Endodermal cell (in vitro differentiated cells): Measurements from ENCODE around the gene SUSD1. TPM values are rescaled to one million over a fixed set of nuclear protein-coding genes. Genes with fewer than 3 reads are reported as not detected.

Experiments
- DNase-seq: peaks from one replicate; pipeline ENCODE4 v3.0.0-alpha.2; 2017
- H3K27ac ChIP-seq: 2 replicates; pipeline ENCODE4 v1.5.1; 2013; ENCODE audit warnings: mild to moderate bottlenecking, low read depth, low read length, moderate library complexity
- H3K27me3 ChIP-seq: 2 replicates; pipeline ENCODE4 v1.6.1; 2013; ENCODE audit warnings: mild to moderate bottlenecking, low read length, moderate library complexity; ENCODE audit not compliant: insufficient read depth, control insufficient read depth, poor library complexity, severe bottlenecking
- H3K36me3 ChIP-seq: 2 replicates; pipeline ENCODE4 v1.7.0; 2013; ENCODE audit warnings: mild to moderate bottlenecking, low read length, moderate library complexity; ENCODE audit not compliant: control insufficient read depth, insufficient read depth
- H3K4me1 ChIP-seq: one replicate; pipeline ENCODE4 v1.7.0; 2013; ENCODE audit warnings: low read length; ENCODE audit not compliant: control insufficient read depth, insufficient read depth
- H3K4me3 ChIP-seq: 2 replicates; pipeline ENCODE4 v1.5.1; 2013; ENCODE audit warnings: mild to moderate bottlenecking, low read length, moderate library complexity
- H3K9ac ChIP-seq: 2 replicates; pipeline ENCODE4 v1.6.1; 2013; ENCODE audit warnings: mild to moderate bottlenecking, low read length, moderate library complexity; ENCODE audit not compliant: poor library complexity, severe bottlenecking; ENCODE audit errors: extremely low read depth
- H3K9me3 ChIP-seq: 2 replicates; pipeline ENCODE4 v1.6.1; 2013; ENCODE audit warnings: mild to moderate bottlenecking, low read length, moderate library complexity; ENCODE audit not compliant: control insufficient read depth
- H3K27ac Mint-ChIP-seq: 2 replicates; pipeline ENCODE4 v1.8.0; 2020; ENCODE audit warnings: mixed read lengths
- H3K27me3 Mint-ChIP-seq: 2 replicates; pipeline ENCODE4 v1.8.0; 2021; ENCODE audit warnings: mild to moderate bottlenecking, mixed read lengths; ENCODE audit not compliant: insufficient read depth
- H3K36me3 Mint-ChIP-seq: 2 replicates; pipeline ENCODE4 v1.8.0; 2020; ENCODE audit warnings: low read depth, mixed read lengths
- H3K4me1 Mint-ChIP-seq: 2 replicates; pipeline ENCODE4 v1.8.0; 2020; ENCODE audit warnings: mixed read lengths
- H3K4me3 Mint-ChIP-seq: 2 replicates; pipeline ENCODE4 v1.8.0; 2020; ENCODE audit warnings: mild to moderate bottlenecking, moderate library complexity, mixed read lengths
- H3K9me3 Mint-ChIP-seq: 2 replicates; pipeline ENCODE4 v1.8.0; 2020; ENCODE audit warnings: mild to moderate bottlenecking, mixed read lengths
- WGBS, 2 experiments: methylation state at CpG; one replicate each; pipeline versions ENCODE4 v1.1.5 to v1.1.7; 2013; ENCODE audit warnings: missing lambda C conversion rate in 2 of 2, mixed read lengths in 1 of 2; ENCODE audit not compliant: insufficient coverage in 1 of 2, insufficient read length in 1 of 2; 5-methylcytosine and 5-hydroxymethylcytosine counted together
- total RNA-seq, 2 donors: library from RNA; stranded (reverse); fragmentation: NEBNext Ultra II Directional in 1 of 2; extraction: Animal tissue kit (Norgen Biotek cat#: 25700) in 1 of 2; gene quantifications; 2 replicates in 1 of 2; 3 replicates in 1 of 2; pipeline ENCODE4 v1.2.1, GENCODE V29; 2021
- TF ChIP-seq, protein P1 (sequence below): fragments of 200-600 bp; sonication (generic); conservative IDR thresholded peaks from 2 replicates; pipeline ENCODE4 v1.5.0; 2021; ENCODE audit warnings: antibody characterized with exemption, mild to moderate bottlenecking

SUSD1 gene
- total RNA-seq, 2 donors from 2014 or later: 7.7 to 10.4 TPM

DNA sequence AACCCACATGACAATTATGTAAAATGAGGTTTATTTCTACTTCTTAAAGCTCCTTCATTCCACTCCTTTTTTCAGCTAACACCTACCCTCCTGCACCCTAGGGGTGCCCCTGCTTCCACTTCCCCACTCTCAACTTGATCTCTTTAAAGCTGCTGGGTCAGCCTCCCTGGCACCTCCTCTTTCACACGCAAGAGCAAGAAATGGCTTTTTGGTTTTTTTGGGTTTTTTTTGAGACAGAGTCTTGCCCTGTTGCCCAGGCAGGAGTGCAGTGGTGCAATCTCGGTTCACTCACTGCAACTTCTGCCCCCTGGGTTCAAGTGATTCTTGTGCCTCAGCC lies 64.4 kb downstream of the SUSD1 start:
- no peak overlapping the region for H3K4me3 ChIP-seq
- TF ChIP-seq, protein P1, sequence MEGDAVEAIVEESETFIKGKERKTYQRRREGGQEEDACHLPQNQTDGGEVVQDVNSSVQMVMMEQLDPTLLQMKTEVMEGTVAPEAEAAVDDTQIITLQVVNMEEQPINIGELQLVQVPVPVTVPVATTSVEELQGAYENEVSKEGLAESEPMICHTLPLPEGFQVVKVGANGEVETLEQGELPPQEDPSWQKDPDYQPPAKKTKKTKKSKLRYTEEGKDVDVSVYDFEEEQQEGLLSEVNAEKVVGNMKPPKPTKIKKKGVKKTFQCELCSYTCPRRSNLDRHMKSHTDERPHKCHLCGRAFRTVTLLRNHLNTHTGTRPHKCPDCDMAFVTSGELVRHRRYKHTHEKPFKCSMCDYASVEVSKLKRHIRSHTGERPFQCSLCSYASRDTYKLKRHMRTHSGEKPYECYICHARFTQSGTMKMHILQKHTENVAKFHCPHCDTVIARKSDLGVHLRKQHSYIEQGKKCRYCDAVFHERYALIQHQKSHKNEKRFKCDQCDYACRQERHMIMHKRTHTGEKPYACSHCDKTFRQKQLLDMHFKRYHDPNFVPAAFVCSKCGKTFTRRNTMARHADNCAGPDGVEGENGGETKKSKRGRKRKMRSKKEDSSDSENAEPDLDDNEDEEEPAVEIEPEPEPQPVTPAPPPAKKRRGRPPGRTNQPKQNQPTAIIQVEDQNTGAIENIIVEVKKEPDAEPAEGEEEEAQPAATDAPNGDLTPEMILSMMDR: no peak
- H3K27me3 ChIP-seq: no peaks in the 10 kb centered on the region
- Mint-ChIP-seq H3K4me1 (no peaks in the 10 kb centered on the region), H3K9me3 (no peaks in the 10 kb centered on the region), H3K27me3 (no peaks in the 10 kb centered on the region), H3K4me3 (no peak overlapping the region), H3K36me3 (peaks cover 17% of the 10 kb centered on the region), H3K27ac (no peak overlapping the region)
- 87 to 94% methylated on average over 2 of the region's 2 CpGs for WGBS, 2 experiments
- H3K36me3 ChIP-seq: no peaks in the 10 kb centered on the region
- no peak overlapping the region for H3K27ac ChIP-seq
- H3K9ac ChIP-seq: no peak overlapping the region
- no peaks in the 10 kb centered on the region for H3K9me3 ChIP-seq
- H3K4me1 ChIP-seq: no peaks in the 10 kb centered on the region
- DNase-seq: no peak

DNA sequence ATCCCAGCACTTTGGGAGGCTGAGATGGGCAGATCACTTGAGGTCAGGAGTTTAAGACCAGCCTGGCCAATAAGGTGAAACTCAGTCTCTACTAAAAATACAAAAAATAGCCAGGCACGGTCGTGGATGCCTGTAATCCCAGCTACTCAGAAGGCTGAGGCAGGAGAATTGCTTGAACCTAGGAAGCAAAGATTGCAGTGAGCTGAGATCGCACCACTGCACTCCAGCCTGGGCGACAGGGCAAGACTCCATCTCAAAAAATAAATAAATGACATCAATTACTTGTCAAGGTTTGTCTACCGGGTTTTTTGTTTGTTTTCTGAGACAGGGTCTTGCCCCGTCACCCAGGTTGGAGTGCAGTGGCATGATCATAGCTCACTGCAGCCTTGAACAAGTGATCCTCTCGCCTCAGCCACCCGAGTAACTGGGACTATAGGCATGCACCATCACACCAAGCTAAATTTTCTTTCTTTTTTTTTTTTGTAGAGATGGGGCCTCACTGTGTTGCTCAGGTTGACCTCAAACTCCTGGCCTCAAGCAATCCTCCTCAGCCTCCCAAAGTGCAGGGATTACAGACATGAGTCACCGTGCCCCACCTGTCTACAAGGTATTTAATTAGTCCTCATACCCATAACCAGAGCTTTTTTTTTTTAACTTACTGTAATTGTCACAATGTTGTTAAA lies 64.9 kb downstream of the SUSD1 start:
- no peak overlapping the region for H3K27ac Mint-ChIP-seq
- H3K27me3 Mint-ChIP-seq: no peaks in the 10 kb centered on the region
- TF ChIP-seq, protein P1: no peak
- WGBS, 2 experiments: 83 to 92% methylated on average over 3 to 9 of the region's 9 CpGs
- no peaks in the 10 kb centered on the region for H3K4me1 Mint-ChIP-seq
- H3K4me1 ChIP-seq: no peaks in the 10 kb centered on the region
- H3K27ac ChIP-seq: no peak overlapping the region
- no peaks in the 10 kb centered on the region for H3K9me3 Mint-ChIP-seq
- no peak overlapping the region for H3K4me3 ChIP-seq
- no peaks in the 10 kb centered on the region for H3K9me3 ChIP-seq
- peaks cover 17% of the 10 kb centered on the region for H3K36me3 Mint-ChIP-seq
- no peaks in the 10 kb centered on the region for H3K36me3 ChIP-seq
- no peak overlapping the region for H3K9ac ChIP-seq
- no peak overlapping the region for H3K4me3 Mint-ChIP-seq
- no peak for DNase-seq
- no peaks in the 10 kb centered on the region for H3K27me3 ChIP-seq

DNA sequence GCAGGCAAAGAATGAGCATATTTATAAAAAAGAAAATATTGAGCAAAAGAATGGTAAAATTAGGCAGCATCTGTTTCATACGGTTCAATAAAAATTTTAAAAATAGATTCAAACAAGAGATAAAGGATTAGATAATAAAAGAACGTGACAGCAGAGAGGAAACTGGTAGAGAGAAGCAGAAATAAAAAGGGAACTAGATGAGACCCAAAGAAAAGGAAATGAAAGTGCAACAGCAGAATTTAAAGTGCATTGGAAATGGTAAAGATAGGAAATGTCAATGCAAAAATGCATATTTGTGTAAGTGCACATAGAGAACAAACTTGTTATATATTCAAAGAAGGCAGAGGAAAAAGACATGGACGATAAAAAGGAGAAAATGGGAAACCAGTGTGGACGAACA lies 70.2 kb downstream of the SUSD1 start:
- Mint-ChIP-seq H3K9me3 (no peaks in the 10 kb centered on the region), H3K4me1 (no peaks in the 10 kb centered on the region), H3K27ac (no peak overlapping the region), H3K36me3 (peaks cover 4% of the 10 kb centered on the region), H3K27me3 (no peaks in the 10 kb centered on the region), H3K4me3 (no peak overlapping the region)
- H3K4me1 ChIP-seq: no peaks in the 10 kb centered on the region
- no peaks in the 10 kb centered on the region for H3K9me3 ChIP-seq
- 88 to 96% methylated on average over 3 to 4 of the region's 4 CpGs for WGBS, 2 experiments
- no peak overlapping the region for H3K4me3 ChIP-seq
- TF ChIP-seq, protein P1: no peak
- no peak for DNase-seq
- H3K27me3 ChIP-seq: no peaks in the 10 kb centered on the region
- H3K36me3 ChIP-seq: no peaks in the 10 kb centered on the region
- no peak overlapping the region for H3K9ac ChIP-seq
- H3K27ac ChIP-seq: no peak overlapping the region
